ENCODE results near the gene DNAH2. TPM values are rescaled to one million over a fixed set of nuclear protein-coding genes. Genes with fewer than 3 reads are reported as not detected.

DNAH2 gene
- total and polyA plus RNA-seq, 11 donors = 0.02 to 0.56 (median 0.05) TPM; not detected in 4

DNA sequence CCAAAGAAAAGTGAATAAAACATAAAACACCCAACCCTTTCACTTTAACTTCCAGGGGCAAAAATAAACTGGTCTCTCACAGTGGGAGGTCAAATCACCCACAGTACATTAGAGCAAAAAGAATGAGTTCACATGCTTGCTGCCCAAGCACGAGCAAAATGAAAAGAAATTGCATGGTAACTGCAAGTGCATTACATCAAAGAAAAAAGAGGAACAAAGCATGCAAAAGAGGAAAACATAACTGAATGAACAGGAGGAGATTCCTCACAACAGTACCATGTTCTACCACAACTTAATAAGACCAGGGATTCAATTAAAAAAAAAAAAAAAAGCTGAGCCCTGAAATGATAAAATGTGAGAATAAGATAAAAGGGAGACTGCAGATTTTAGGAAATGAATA is 12.3 kb downstream of the DNAH2 start:
- Histone ChIP-seq H3K4me1 (no peaks in the 10 kb centered on the region), H3K9me3 (no peaks in the 10 kb centered on the region), H3K27ac (no peak overlapping the region), H3K27me3 (peaks cover 0 to 4% (median 0%) of the 10 kb centered on the region in 9 donors), H3K4me3 (no peak overlapping the region), H3K36me3 (no peaks in the 10 kb centered on the region)
- intact Hi-C loops (cut with DNase I) = no loop called here
- TF ChIP-seq, protein P1, sequence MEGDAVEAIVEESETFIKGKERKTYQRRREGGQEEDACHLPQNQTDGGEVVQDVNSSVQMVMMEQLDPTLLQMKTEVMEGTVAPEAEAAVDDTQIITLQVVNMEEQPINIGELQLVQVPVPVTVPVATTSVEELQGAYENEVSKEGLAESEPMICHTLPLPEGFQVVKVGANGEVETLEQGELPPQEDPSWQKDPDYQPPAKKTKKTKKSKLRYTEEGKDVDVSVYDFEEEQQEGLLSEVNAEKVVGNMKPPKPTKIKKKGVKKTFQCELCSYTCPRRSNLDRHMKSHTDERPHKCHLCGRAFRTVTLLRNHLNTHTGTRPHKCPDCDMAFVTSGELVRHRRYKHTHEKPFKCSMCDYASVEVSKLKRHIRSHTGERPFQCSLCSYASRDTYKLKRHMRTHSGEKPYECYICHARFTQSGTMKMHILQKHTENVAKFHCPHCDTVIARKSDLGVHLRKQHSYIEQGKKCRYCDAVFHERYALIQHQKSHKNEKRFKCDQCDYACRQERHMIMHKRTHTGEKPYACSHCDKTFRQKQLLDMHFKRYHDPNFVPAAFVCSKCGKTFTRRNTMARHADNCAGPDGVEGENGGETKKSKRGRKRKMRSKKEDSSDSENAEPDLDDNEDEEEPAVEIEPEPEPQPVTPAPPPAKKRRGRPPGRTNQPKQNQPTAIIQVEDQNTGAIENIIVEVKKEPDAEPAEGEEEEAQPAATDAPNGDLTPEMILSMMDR (IDR thresholded peaks at IDR 0.05) = no peak
- TF ChIP-seq POLR2A (IDR thresholded peaks at IDR 0.05) = no peak
- ATAC-seq (no peak), DNase-seq (no peak)
- WGBS, 4 donors = 51 to 74% (median 65%) methylated on average over 1 of the region's 1 CpG

DNA sequence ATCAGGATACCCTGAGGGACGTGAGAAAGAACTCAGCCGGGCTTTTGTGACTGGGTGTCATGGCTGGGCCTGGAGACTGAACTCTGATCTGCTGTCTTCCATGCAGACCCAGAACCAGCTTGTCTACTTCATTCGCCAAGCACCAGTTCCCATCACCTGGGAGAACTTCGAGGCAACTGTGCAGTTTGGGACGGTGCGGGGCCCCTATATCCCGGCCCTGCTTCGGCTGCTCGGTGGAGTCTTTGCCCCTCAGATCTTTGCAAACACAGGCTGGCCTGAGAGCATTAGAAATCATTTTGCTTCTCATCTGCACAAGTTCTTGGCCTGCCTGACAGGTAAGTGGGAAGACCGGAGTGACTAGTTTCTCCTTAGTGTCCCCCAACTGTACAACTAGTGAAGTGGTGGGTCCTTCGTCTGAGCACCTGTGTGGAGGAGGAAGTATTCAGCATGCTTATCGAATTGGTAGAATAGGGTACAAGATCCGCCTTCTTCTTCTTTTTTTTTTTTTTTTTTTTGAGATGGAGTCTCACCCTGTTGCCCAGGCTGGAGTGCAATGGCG is 15.5 kb downstream of the DNAH2 start:
- no peaks in the 10 kb centered on the region for H3K4me1 ChIP-seq
- H3K27ac ChIP-seq = no peak overlapping the region
- no peak for DNase-seq
- H3K4me3 ChIP-seq = no peak overlapping the region
- no peaks in the 10 kb centered on the region for H3K36me3 ChIP-seq
- WGBS, 4 donors = 88 to 92% (median 89%) methylated on average over 14 of the region's 14 CpGs
- ATAC-seq = no peak
- H3K27me3 ChIP-seq = peaks cover 0 to 4% (median 0%) of the 10 kb centered on the region in 9 donors
- intact Hi-C loops (cut with DNase I) = no loop called here
- H3K9me3 ChIP-seq = no peaks in the 10 kb centered on the region
- TF ChIP-seq POLR2A (IDR thresholded peaks at IDR 0.05) = no peak
- TF ChIP-seq, protein P1 (IDR thresholded peaks at IDR 0.05) = no peak

DNA sequence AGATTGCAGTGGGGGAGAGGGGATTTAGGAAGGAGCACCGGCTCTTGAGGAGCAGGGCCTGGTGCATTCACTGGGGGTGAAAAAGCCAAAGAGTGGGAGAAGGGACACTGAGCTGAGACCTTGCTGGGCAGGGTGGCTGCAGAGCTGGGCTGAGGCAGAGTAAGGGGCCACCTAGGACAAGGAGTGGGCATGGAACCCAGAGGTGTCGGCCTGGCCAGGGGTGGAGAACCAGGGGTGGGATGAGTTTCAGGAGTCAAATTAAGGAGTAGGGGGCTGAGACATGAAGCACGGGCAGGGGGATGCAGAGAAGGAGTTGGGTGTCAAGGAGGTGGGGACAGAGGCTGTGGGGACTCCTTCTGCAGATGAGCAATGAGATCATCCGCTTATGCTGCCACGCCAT is 20.1 kb downstream of the DNAH2 start:
- TF ChIP-seq, protein P1 (IDR thresholded peaks at IDR 0.05) = no peak
- TF ChIP-seq POLR2A (IDR thresholded peaks at IDR 0.05) = no peak
- Histone ChIP-seq H3K36me3 (no peaks in the 10 kb centered on the region), H3K9me3 (no peaks in the 10 kb centered on the region), H3K4me3 (no peak overlapping the region), H3K4me1 (peaks cover 0 to 13% (median 0%) of the 10 kb centered on the region in 12 donors), H3K27me3 (peaks cover 0 to 13% (median 4%) of the 10 kb centered on the region in 9 donors), H3K27ac (no peak overlapping the region)
- DNase-seq = no peak
- ATAC-seq = no peak
- intact Hi-C loops (cut with DNase I) = no loop called here
- WGBS, 4 donors = 85 to 88% (median 87%) methylated on average over 5 of the region's 5 CpGs

DNA sequence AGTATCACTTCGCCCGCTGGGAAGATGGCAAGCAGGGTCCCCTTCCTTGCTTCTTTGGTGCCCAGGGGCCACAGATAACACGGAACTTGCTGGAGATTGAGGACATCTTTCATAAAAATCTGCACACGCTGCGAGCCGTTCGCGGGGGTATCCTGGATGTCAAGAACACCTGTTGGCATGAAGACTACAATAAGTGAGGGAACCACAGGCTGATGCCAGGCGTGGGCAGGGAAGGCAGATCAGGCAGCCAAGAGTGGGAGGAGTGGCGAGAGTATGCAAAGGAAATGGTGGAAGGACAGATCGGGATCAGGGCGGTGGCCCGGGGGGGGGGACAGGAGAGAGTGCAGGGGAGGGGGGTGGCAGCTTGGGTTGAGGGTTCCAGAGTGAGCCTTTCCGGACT is 22.2 kb downstream of the DNAH2 start:
- Histone ChIP-seq H3K4me3 (no peak overlapping the region), H3K27ac (no peak overlapping the region), H3K27me3 (peaks cover 0 to 13% (median 4%) of the 10 kb centered on the region in 9 donors), H3K36me3 (no peaks in the 10 kb centered on the region), H3K4me1 (peaks cover 0 to 13% (median 0%) of the 10 kb centered on the region in 12 donors), H3K9me3 (no peaks in the 10 kb centered on the region)
- DNase-seq (no peak), ATAC-seq (no peak)
- 60 to 74% (median 65%) methylated on average over 14 of the region's 14 CpGs for WGBS, 4 donors
- intact Hi-C loops (cut with DNase I) = loop anchor here (5.0 to 10.0 kb wide), 13 partner anchors 75 to 318 kb away; partner anchors contain the start of genes CYB5D1 (in 6 of the 10), NAA38 (in 6 of the 10) and TMEM88 (in 6 of the 10)
- TF ChIP-seq, protein P1 (IDR thresholded peaks at IDR 0.05) = no peak
- no peak for TF ChIP-seq POLR2A (IDR thresholded peaks at IDR 0.05)
